ENCODE results near the gene ARSB.

ARSB gene

GRCh38 chr5:78985116-78985724 is at the start of gene ARSB:
Gene ARSB, minus strand, starts transcription at chr5:78985310. Its CDS starts 62 bp downstream, at chr5:78985248.
- DNase-seq: no peak

GRCh38 chr5:79032782-79033181 is 47.7 kb upstream of the ARSB start:
- no peak for DNase-seq

GRCh38 chr5:79032031-79032695 is 47.1 kb upstream of the ARSB start:
- no peak for DNase-seq

GRCh38 chr5:79031485-79031867 is 46.4 kb upstream of the ARSB start:
- DNase-seq: no peak

- no peak for DNase-seq
Observed at GRCh38 chr5:79030663-79031484, 45.8 kb upstream of the ARSB start.

GRCh38 chr5:79025054-79025472 is 40.0 kb upstream of the ARSB start:
- peak; percentile 60 for DNase-seq

GRCh38 chr5:79023947-79024346 is 38.8 kb upstream of the ARSB start:
- DNase-seq: no peak

- DNase-seq: no peak
Observed at GRCh38 chr5:79023348-79023747, 38.2 kb upstream of the ARSB start.

- no peak for DNase-seq
Observed at GRCh38 chr5:79022771-79023170, 37.7 kb upstream of the ARSB start.

GRCh38 chr5:79021753-79022152 is 36.6 kb upstream of the ARSB start:
- DNase-seq: no peak

GRCh38 chr5:79020861-79021561 is 35.9 kb upstream of the ARSB start:
- DNase-seq: peak; percentile 17

GRCh38 chr5:79014631-79015030 is 29.5 kb upstream of the ARSB start:
- DNase-seq: no peak

GRCh38 chr5:79011869-79012268 is 26.8 kb upstream of the ARSB start:
- no peak for DNase-seq

GRCh38 chr5:79011219-79011836 is 26.2 kb upstream of the ARSB start:
- DNase-seq: no peak

- no peak for DNase-seq
Observed at GRCh38 chr5:79008362-79008761, 23.3 kb upstream of the ARSB start.

- DNase-seq: no peak
Observed at GRCh38 chr5:79007872-79008271, 22.8 kb upstream of the ARSB start.

GRCh38 chr5:79005936-79006631 is 21.0 kb upstream of the ARSB start:
- no peak for DNase-seq

- no peak for DNase-seq
Observed at GRCh38 chr5:79005151-79005550, 20.0 kb upstream of the ARSB start.

GRCh38 chr5:79002374-79002773 is 17.3 kb upstream of the ARSB start:
- no peak for DNase-seq

- DNase-seq: no peak
Observed at GRCh38 chr5:79001471-79001870, 16.4 kb upstream of the ARSB start.

GRCh38 chr5:78997090-78997489 is 12.0 kb upstream of the ARSB start:
- no peak for DNase-seq

GRCh38 chr5:78995521-78996007 is 10.5 kb upstream of the ARSB start:
- no peak for DNase-seq
